NOMO-1 (cell line): ENCODE data around the gene LUC7L3.
"Not testable (repeated sequence)": the region's sequence is repeated elsewhere in the genome, so short reads cannot be mapped to it uniquely, and the experiment has no call there.

Experiments used
- DNase-seq, 2 experiments: peaks; one replicate each; lab custom pipeline; 2025; ENCODE audit not compliant: unreplicated experiment in 2 of 2; lab: John Stamatoyannopoulos, UW

LUC7L3 gene

DNA sequence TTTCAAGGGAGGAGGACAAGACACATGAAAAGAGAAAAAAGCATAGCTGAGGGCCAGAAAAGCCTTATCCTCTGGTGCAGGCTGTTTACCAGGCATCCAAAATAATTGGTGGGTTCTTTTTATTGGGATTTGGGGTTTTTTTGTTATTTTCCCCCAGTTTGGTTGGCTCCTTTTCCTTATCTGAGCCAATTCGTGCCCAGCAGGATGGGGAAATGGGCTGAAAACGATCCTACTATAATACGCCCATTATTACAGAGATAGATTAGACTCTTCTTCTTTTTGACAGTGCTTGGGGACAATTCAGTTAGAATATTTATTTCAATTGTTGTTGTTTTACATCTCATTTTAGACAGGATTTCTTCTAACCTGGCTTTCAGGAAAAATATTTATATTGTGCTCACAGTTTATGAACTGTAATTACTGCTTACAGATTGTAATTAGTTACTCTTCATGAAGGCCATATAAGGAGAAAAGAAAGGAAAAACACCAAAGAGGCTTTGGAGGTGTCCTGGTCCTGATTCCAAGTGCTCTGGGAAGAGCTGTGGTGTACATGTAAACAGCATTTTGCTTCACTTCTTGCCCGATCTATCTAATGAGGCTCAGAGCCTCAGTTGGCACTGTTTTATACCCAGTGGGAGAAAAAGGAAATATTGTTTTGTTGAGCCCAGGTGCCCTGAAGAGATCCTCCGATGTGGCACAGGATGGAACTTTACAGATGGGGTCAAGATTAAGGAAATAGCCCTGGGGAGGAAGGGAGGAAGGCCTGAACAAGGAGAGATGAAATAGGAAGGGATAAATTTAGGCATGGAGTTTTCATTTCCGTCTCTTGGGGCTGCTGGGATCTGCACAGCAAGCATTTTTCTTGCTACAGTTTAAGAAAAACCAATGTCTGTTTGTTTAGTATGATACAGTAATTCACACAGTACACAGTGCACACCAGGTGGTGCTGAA lies 11.1 kb upstream of the LUC7L3 start:
- peak in 1 of 2 experiments; percentile 63 for DNase-seq

DNA sequence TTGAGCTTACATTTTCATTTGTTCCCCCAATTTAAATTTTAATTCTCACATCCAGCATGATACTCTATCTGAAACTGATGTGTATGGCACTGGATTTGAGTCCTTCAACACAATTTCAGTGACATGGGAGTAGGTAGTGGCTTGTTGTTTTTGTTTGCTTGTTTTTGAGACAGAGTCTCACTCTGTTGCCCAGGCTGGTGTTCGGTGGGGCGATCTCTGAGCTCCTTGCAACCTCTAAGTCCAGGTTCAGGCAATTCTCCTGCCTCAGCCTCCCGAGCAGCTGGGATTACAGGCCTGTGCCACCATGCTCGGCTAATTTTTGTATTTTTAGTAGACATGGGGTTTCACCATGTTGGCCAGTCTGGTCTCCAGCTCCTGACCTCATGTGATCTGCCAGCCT lies 10.3 kb upstream of the LUC7L3 start:
- not testable (repeated sequence) for DNase-seq

DNA sequence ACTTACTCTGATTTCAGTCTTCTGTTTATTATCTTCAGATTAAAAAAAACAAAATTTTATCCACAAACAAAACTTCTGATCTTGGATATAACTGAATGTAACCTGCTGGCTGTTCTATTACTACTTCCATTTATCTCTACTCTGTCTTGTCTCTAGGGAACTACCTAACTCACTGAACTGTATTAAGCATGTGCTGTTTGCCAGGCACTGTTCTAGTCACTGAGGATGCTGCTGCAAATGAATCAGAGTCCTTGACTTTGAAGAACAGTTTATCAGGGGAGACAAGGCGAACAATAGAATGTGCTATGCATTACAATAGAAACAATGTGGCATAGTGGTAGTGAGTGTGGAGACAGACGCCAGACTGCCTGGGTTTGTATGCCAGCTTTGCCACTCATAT lies 9.4 kb upstream of the LUC7L3 start:
- DNase-seq = no peak

DNA sequence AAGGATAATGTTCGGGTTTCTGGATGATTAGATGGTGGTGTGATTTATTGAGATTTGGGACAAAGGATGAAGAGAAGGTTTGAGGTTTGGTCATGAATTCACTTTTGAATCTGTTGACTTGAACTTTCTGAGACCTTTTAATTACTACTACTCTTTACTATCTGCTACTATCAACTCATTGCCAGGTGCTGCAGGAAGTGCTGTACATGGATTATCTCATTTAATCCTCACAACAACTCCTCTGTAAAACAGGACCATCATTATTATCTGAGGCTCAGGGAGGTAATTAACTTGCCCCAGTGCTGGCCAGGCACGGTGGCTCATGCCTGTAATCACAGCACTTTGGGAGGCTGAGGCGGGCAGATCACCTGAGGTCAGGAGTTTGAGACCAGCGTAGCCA lies 8.8 kb upstream of the LUC7L3 start:
- DNase-seq = no peak

DNA sequence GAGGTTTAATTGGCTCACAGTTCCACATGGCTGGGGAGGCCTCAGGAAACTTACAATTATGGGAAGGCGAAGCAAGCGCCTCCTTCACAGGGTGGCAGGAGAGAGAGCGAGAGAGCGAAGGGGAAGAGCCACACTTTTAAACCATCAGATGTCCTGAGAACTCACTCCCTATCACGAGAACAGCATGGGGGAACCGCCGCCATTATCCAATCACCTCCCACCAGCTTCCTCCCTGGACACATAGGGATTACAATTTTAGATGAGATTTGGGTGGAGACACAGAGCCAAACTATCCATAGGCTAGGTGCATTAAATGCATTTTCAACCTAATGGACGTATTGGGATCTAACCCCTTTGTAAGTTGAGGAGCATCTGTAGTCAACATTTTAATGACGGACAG lies 6.8 kb upstream of the LUC7L3 start:
- DNase-seq = no peak

DNA sequence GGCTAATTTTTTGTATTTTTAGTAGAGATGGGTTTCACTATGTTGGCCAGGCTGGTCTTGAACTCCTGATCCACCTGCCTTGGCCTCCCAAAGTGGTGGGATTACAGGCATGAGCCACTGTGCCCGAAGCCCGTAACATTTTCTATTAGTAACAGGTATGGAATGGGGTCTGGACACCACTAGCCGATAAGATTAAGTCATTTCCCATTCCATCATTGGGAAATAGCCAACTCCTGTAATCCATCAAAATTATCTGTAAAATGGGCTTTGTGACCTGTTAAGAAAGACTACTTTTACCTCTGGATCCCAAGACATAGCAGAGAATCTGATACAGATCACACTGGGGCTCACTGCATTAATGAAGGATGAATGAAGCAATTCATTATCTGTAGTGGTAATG lies 3.9 kb upstream of the LUC7L3 start:
- no peak for DNase-seq

DNA sequence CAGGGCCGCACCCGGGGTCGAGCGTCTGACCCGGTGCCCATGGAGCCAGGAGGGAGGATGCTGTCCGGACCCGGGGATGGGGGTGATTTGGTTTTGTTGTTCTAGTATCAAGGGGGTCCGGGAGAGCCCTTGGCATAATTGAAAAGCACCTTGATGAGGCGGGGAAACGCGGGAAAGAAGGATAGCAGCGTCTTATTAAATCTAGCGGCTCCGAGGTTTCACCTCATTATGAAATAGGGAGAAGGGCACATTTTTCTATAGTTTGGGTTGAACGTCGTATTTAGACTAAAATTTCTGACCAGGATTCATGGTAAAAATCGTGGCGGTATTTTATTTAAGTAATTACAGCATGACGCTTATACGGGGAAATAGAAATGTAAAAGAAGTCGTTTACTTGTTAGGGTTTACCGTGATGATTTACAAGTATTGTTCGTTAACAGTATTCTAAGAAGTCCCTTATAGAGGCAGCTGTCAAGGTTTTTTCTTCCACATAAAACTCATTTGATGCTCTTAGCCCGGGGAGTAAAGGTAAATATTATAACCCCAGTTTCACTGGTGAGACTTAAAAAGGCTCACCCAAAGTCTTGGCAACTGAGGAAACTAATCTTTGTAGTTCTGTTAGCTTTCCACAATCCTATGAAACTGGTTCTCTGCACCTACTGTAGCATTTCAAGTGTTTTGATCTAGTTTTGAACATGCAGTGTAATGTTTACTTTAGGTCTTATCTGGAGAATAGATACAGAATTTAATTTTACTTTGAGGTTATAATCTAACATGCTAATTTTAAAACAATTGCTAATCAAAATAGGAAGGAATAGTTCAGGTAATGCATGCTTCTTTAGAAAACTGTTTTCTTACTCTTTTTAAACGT lies 756 bp downstream of the LUC7L3 start:
- no peak for DNase-seq

DNA sequence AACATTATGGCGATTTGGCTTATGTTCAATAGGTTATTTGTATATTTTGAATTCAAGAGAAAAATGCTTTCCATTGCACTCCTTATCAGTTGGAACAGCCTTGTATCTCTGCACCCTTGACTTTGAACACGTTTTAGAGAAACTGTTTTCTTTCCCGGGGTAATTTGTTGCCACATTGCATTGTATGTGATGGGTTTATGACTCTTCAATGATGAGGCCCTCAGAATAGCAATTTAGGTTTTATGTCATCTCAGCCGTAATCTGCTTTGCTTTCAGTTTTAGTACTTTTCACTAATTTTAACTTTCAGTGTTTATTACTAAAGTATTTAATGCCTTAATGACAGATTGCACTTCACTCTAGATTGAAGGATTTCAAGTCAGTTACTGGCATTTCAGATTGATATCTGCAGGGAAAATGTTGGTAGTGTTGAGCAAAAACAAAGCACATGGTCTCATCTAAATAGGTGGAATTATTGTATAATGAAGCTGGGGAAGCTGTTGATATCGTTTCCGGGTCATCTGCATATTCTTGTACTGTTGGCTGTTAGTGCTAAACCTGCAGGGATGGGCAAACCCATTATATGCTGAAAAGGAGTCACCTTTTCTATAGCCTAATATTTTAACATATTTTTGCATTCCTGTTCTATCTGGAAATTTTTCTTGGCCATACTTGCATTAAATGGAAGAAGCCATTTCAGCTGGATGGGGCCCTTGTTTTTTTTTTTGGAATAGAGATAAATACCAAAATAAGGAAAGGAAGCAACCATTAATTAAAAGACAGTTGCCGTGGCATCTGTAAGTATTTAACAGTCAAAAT lies 2.0 kb downstream of the LUC7L3 start:
- peak in 1 of 2 experiments; percentile 47 for DNase-seq

DNA sequence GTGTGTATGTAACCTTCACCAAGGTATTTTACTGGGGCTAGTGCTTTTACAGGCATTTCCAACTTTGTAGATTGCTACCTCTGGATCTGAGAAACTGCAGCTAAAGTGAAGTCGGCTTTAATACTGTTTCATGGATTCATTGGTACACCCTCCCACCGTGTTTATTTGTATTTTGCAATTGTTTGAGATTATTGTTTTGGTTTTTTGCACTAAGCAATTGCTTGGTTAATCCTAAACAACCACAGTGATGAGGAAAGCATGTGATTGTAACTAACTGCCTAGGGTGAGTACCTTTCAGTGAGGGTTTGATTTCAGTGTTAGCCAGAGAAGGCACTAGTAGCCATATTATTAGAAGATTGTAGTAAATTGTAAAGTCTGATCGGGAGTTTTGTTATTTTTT lies 3.3 kb downstream of the LUC7L3 start:
- no peak for DNase-seq

DNA sequence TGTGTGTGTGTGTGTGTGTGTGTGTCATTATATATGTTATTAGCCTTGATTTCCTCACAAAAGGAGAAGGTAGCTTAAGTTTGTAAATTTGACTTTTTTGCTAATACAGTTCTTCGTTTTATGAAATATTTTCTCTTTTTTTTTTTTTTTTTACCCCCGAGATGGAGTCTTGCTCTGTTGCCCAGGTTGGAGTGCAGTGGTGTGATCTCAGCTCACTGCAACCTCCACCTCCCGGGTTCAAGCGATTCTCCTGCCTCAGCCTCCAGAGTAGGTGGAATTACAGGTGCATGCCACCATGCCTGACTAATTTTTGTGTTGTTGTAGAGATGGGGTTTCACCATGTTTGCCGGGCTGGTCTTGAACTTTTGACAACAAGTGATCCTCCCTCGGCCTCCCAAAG lies 5.2 kb downstream of the LUC7L3 start:
- not testable (repeated sequence) for DNase-seq

DNA sequence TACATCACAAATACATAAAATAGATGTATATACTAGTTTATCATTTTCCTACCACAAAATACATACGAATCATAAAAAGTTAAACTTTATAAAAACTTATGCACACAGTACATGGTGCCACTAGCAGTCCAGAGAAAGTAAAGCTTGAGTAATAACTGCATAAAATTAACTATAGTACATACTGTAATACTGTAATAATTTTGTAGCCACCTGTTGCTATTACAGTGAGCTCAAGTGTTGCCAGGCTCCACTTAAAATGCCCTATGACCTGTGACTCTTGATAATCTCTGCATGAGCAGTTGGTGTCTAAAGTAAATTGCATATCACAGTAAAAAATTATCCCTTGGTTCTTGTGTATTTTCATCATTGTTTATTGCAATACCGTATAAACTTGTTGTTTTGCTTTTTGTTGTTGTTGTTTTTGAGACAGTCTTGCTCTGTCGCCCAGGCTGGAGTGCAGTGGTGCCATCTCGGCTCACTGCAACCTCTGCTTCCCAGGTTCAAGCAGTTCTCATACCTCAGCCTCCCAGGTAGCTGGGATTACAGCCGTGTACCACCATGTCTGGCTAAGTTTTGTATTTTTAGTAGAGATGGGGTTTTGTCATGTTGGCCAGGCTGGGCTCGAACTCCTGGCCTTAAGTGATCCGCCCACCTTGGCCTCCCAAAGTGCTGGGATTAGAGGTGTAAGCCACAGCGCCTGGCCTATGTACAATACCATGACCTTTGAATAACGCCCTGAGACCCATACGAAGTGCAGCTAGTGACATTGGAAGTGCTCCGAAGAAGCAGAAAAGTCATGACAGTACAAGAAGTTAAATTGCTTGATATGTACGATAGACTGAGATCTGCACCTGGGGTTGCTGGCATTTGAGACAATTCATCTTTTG lies 6.6 kb downstream of the LUC7L3 start:
- DNase-seq = no peak

DNA sequence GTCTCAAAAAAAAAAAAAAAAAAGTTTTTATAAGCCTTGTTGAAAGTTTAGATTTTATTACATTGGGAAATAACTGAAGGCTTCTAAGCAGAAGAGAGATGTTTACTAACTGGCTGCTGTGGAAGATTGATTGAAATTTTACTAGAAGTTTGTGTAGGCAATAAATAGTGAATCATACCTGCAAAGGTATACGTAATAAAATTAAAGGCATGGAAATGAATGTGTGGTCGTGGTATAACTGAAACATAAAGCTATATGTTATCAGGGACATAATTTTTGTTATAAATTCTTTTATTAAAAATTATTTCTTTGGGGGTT lies 8.7 kb downstream of the LUC7L3 start:
- DNase-seq = no peak

DNA sequence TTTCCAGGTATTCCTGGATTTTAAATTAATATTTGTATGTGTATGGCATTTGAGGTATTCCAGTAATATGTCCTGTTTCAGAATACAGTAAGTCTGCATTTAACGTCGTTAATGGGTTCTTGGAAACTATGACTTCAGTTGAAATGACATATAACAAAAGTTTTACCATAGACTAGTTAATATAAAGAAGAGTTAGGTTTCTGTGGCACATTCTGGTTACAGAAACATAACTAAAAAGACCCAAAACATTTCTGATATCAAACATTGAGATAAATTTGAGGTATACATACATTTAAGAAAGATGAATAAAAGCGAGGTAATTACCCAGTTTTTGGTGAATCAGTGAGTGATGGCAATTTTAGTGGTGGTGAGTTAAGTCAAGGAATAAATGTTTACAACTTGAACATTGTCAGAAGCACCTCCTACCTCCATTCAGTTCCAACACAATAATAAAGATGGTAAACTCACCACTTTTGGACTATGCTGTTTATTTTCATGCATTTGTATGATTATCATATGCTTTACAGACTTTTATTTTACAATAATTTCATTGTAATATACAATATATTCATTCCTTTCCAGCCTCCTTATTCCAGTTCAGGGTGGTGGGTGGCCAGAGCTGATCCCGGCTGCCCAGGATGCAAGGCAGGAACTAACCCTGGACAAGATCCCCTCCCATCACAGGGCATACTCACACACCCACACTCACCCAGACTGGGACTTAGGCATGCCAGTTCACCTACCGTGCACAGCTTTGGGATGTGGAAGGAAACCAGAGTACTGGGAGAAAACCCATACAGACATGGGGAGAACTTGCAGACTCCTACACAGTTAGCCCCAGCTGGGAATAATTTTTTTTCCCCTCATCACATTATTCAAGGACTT lies 9.7 kb downstream of the LUC7L3 start:
- DNase-seq = no peak

DNA sequence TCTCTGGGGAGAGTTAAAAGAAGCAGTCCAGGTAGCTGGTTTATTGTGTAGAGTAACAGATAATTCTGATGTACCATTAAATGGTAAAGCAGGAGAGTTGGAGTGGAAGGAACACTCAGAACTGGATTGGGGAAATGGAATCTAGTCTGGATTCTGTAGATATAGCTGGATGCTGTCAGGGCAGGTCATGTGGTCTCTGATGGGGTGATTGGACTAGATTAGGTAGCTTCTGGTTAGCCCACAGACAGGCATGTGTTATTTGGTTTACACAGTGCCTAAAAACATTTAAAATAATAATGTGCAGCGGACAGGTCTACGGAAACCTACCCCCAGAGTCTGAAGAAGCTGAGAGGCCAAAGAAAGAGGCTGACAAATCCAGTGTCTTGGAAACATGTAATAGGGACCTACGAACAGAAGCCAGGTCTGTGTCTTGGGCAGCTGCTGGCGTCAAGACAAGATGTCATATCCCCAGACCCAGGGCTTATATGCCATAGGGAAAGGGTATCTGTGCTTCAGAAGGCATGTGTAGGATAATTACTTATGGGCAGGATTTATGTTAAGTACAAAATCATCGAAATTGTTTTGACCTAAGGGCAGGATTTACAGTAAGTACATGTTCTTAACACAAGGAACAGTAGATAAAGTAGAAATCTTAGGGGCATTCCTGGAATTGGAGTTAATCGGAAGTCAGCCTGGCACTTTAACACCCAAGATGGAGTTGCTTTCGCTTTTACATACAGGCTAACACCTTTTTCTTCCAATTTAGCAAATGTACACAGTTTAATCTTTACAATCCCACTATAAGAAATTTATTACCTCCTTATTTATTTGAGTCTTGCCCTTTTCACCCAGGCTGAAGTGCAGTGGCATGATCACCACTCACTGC lies 12.4 kb downstream of the LUC7L3 start:
- no peak for DNase-seq

DNA sequence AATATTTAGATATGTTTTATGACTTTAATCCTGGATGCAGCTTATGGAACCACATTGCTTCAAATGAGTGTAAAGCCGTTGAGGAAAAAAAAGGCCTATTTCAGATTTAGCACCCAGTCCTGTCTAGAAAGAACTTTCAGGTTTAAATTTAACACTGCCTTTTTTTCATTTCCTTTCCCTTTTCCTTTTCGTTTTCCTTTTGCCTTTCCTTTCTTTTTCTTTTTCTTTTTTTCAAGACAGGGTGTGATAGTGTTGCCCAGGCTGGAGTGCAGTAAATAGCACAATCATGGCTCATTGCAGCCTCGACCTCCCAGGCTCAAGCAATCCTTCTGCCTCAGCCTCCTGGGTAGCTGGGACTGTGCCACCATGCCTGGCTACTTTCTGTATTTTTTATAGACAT lies 15.9 kb downstream of the LUC7L3 start:
- no peak for DNase-seq

DNA sequence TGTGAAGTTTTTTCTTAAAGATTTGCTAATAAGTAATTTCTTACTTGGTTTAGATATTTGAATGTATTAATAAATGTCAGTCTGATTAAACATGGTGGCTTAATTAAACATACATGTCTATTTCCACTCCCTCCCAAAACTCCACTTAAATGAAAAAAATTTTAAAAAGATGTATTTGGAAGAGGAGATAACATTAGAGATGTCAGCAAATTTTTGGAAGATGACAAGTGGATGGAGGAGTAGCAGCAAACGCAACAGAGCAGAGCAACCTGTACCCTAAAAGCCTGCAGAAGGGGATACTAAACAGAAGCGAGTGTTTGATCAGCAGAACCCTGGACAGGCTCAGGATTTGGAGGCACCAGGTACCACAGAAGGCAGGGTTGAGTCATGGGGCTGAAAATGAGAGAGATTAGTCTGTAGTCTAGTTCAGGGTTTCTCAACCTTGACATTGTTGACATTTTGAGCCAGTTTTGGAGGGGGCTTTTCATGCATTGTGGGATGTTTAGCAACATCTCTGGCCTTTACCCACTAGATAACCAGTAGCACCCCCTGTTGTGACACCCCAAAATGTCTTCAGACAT lies 17.8 kb downstream of the LUC7L3 start:
- DNase-seq = no peak

DNA sequence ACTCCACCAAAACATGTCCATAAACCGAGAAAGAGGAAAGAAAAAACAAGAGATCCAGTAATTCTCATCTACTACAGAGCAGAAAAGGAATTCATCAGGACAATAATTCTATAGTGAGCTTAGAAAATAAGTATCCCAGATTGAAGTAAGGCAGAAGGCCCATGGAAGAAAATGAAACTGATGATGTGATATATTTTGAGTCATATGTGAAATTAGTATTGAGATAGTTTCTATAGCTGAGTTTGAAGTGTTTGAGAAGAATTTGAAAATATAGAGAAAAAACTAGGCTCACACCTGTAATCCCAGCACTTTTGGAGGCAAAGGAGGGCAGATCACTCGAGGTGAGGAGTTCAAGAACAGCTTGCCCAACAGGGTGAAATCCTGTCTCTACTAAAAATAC lies 19.7 kb downstream of the LUC7L3 start:
- DNase-seq = no peak

DNA sequence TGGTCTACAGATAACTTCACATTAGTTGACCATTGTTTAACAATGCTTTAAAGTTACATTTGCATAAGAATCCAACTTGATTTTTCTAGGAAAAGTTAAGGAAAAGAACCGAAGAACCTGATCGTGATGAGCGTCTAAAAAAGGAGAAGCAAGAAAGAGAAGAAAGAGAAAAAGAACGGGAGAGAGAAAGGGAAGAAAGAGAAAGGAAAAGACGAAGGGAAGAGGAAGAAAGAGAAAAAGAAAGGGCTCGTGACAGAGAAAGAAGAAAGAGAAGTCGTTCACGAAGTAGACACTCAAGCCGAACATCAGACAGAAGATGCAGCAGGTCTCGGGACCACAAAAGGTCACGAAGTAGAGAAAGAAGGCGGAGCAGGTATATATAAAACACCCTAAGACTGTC lies 26.2 kb downstream of the LUC7L3 start:
- DNase-seq = no peak
